CD4-positive, alpha-beta T cell treated with Interleukin-4 for 4 hours (primary cell): Measurements from ENCODE around the gene MTF2.

Source experiments
- DNase-seq: peaks from one replicate; pipeline ENCODE4 v3.0.0-alpha.2; 2020

The MTF2 gene

DNA sequence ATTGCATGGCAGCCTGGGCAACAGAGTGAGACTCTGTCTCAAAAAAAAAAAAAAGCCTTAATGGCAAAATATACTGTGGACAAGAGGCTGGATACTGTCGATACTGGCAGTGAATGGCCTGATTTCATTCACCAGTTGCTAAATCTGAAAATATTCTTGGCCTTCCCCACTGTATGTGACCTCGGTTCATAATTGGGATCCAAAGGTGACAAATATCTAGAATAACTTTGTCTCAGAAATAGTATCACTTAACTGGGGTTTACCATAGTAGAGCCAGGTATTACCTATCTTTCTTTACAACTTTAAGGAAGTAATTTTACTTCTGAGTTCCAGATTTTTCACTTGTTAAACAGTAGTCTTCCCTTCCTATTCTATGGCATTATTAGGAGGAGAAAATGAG is 8.4 kb downstream of the MTF2 start:
- no peak for DNase-seq

DNA sequence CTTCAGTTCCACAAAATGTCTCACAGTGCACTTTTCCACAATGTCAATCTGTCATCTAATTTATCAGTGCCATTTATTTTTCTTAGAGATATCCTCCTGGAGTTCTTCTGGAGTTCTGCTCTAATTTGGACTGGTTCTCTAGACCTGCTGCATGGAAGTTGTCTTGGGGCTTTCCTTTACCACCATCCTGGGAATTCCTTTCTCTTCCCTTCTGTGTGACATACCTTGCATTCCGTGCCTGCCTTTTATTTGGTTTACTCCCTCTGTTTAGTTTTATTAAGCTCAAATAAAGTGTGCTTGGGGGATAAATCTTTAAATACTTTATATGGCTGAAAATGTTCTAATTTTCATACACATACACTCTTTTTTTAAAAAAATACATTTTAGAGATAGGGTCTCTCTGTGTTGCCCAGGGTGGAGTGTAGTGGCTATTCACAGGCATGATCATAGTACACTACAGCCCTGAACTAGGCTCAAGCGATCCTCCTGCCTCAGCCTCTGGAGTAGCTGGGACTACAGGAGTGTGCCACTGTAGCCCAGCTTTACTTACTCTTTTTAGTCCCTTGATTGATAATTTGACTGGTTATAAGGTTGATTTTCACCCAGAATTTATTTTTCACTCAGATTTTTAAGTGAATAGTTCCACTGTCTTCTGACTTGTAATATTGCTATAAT is 14.4 kb downstream of the MTF2 start:
- DNase-seq: no peak

DNA sequence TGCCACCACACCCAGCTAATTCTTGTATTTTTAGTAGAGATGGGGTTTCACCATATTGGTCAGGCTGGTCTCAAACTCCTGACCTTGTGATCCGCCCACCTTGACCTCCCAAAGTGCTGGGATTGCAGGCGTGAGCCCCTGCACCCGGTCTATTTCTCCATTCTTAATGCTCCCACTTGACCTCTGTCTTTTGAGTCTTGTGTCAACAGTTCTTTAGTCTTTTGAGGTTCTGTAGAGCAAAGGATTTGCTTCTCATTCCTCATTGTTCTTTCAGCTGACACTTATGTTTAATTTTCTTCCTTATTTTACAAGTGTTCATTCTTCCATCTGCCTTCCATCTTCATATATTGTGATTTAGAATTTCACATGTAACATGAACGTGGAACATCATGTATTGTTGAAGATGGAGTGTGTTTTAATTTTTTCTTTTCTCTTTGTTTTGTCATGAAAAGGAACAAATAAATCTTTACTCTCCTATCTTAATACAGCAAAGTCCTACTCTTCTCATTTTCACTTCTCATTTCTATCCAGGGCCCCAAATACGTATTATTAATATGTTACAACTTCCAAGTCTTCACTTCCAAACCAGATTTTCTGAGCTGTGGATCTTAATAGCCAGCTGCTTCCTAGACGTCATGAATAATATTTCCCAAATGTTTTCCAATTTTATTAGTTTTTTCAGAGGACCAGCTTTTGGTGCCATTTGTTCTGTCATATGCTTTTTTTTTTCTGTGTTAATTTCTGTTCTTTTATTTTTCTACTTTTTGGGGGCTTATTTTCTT is 16.9 kb downstream of the MTF2 start:
- no peak for DNase-seq

DNA sequence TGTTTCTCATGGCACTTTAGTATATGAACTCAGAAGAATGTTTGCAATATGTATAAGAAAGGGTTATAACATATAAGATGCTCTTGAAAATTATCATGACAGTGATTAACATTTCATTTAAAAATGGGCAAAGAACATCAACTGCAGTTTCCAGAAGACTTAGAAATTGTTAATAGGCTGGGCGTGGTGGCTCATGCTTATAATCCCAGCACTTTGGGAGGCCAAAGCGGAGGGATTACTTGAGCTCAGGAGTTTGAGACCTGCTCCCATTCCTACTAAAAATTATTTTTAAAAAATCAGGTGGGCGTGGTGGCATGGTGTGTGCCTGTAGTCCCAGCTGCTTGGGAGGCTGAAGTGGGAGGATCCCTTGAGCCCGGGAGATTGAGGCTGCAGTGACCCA is 23.1 kb downstream of the MTF2 start:
- no peak for DNase-seq

DNA sequence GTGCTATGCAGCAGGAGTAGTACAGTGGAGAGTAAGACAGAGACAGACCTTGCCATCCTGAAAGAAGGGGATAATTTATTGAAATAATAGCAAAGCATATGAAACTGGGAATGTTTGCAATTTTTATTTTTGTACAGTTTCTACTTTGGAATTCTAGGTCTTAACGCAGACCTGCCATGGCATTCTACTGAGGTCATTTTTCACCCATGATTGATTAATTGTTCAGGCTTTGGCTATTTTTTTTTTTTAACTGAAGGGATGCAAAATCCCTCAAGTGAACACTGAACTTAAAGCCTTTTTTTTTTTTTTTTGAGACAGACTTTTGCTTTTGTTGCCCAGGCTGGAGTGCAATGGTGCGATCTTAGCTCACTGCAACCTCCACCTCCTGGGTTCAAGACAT is 27.1 kb downstream of the MTF2 start:
- DNase-seq: no peak

DNA sequence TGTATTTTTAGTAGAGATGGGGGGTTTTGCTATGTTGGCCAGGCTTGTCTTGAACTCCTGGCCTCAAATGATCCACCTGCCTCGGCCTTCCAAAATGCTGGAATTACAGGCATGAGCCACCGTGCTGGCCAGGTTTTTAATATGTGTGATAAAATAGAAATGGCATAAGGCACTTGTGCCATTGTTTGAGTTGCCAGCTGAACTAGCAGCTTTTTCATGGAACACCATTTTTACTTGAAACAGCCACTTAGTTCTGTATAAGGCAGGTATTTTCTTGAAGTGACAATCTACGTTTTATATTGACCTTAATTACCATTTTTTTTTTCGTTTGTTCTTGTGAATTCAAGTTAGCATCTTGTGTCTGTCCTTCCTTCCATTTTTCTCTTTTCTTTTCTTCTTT is 28.3 kb downstream of the MTF2 start:
- no peak for DNase-seq

DNA sequence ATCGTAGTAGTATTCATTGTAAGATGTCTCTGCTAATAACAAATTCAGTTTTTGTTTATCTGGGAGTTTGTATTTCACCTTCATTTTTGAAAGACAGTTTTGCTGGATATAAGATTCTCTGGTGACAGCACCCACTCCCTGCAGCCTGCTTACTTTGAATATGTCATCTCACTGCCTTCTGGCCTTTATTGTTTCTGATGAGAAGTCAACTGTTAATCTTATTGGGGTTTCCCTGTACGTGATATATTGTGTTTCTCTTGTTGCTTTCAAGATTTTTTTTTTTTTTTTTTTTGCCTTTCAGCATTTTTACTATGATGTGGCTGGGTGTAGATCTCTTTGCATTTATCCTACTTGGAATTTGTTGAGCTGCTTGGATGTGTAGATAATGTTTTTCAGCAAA is 29.3 kb downstream of the MTF2 start:
- DNase-seq: no peak

DNA sequence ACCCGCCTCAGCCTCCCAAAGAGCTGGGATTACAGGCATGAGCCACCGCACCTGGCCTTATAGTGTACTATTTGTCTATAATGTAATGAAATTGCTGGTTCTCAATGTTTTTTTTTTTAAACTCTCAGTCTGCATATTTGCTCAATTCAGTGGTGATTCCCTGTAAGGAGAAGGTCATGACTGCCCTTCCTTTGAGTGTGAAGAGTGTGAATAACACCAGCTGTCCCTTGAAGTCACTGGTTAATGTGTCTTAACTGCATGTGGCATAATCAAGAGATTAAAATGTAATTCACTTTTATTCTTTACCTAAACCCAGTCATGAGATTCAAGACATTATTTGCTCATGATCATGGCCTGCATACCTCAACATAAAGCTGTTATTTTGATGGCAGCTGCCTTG is 30.5 kb downstream of the MTF2 start:
- DNase-seq: no peak

DNA sequence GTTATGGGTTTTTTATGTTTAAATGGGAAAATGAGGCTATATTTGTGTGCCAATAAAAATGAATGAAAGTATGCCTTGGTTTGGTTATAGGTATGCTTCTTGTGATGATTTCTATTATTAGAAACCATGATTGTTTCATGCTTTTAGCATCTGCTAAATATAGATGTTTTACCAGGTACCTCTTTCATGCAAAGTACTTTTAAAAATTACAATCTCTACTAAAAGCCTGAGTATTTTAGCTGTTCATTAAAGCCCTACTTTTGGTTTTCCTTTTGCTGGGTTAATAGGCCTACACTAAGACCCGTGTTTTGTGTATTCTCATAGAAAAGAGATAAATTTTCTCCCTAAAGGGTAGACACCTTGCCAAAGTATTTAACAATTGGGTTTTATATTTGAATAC is 32.0 kb downstream of the MTF2 start:
- no peak for DNase-seq

DNA sequence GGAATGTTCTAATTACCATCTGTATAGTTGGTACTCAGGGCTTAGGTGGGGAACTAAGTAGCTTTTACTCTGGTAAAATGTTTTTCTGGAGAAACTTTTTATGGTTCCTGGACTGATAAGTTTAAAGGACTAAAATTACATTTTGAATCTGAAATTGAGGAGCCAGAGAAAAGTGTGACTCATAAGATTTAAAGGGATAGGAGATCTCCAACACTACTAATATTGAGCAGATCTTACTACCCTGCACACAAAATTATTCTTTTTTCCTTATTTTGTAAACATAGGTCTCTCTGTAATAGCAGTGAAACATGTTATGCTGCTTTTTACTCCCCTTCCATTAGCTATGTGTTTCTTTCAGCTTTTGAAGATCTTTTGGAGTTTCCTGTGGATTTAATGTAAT is 32.5 kb downstream of the MTF2 start:
- DNase-seq: no peak

DNA sequence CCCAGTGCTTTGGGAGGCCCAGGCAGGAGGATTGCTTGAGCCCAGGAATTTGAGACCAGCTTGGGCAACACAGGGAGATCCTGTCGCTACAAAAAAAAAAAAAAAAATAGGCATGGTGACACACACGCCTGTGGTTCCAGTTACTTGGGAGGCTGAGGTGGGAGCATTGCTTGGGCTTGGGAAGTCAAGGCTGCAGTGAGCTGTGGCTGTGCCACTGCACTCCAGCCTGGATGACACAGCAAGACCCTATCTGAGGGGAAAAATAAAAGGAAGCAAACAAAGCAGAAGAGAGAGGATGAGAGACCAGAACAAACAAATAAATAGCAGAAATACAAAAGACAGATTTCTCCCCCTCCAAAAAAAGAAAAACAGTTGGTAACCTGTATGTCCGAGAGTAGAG is 34.0 kb downstream of the MTF2 start:
- no peak for DNase-seq

DNA sequence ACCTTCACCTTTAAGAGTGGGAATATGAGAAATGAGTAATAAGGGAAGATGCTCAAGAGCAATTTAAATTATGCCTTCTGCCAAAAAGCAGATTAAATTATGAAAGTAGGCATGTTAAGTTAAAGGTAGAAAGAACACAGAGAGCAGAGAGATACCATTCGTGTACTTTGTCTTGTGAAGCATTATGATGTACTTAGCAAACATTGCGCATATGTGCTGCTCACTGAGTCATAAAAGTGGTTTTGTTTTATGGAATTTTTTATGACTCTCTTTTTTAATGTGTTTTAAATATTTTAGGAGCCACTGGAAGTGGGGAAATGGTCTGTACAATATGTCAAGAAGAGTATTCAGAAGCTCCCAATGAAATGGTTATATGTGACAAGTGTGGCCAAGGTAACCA is 35.3 kb downstream of the MTF2 start:
- DNase-seq: no peak

DNA sequence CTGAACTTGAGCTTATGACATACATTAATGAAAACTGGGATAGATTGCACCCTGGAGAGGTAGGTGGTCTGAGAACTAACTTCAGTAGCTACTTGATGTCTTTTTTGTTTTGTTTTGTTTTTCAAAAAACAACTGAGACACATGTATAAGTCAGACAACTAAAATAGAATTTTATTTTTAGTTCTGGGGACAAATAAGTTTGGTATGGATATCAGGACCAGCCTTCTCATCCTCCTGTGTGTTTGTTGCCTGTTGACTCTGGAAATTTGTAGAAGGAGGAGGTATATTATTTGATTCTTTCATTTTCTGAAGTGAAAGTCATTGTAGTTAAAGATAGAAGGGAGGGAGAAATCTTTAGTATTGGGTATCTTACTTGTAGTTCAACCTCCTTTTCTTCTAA is 41.5 kb downstream of the MTF2 start:
- DNase-seq: no peak

DNA sequence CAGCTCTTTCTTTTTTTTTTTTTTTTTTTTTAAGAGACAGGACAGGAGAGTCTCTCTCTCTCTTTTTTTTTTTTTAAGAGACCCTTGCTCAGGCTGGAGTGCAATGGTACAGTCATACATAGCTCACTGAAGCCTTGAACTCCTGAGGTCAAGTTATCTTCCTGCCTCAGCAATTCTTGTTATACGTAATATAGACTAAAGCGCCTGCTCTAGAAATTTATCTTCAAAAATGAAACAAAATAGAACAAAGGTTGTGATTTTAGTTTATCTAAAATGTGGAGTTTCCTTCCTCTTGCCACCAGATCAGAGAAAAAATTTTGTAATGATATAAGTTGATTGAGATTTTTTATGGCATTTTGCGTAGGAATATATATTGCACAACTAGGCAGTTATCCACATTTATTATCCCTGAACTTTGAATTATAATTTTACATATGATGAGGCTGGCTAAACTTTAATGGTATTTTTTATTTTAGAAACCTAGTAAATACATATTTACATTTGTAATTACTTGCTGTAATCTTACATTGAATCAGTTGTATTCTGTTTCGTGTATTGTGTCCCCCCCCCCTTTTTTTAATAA is 44.2 kb downstream of the MTF2 start:
- DNase-seq: no peak

DNA sequence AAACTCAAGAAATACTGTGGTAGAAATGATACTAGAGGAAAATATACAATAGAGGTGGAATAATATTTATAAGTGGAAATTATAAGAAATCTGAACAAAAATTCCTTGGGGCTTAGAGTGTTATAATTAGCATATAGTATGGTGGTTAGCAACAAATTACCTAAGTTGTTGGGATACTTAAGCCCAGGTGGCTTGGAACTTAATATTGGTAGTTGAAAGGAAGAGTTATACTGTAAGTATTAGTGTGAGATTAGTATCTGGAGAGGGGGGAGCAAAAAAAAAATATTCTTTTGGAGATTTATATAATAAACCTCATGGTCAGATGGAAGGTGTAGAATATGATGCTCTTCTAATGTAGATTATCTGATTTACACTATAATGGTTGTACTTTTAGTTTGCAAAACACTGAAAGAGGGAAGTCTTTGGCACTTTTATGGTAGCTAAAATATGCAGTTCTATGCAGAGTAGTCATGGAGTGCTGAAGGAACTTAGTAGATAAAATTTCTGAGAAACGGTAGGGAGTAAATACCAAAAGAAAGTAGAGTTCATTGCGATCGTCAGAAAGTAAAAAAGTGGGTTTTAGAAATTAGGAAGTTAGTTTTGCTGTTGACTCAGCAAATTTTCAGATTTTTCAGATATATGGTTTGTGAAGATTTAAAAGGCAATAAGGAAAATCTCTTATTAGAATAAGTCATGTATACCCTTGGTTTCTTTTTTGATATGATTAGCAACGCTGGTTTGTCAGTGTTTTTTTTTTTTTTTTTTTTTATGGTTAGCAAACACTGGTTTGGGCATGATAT is 45.7 kb downstream of the MTF2 start:
- DNase-seq: no peak

DNA sequence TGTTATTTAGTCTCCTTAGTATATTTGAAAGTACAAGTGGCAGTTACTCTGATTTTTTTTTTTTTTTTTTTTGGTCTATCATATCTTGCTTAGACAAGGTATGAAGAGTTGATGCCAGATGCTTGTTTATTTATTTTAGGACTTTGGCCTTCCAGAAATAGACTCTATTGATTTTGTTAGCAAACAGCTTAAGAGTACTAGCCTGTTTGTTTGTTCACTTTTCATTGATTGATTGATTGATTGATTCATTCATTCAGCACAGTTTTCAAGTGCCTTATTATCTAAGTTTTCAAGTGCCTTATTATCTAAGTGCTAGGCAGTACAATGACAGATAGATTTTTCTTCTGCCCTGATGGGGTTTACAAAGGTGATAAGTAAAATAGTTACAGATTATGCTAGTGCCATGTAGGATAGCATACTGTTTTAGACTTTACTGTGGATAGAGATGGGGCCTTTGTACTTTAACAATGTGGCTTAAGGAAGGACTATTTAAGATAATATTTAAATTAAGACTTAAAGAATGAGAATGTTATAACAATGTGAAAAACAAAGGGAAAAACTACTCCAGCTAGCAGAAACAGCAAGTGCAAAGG is 50.5 kb downstream of the MTF2 start:
- no peak for DNase-seq

DNA sequence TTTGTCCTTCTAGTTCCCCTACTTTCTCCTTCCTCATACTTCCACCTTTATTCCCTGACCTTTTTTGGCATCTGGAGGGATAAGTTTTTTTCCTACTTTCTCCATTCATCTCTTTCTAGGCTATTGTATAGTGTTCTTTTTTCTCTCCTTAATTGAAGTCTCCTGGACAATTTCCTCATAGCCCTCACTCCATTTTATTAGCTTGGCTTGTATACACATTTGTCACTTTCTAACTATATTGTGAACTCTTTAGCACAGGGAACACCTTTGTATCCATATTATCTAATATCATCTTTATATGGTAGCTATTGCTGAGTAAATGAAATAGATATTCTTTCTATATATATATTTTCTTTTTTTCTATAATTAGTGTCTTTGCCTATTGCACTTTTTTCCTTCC is 53.6 kb downstream of the MTF2 start:
- DNase-seq: no peak

DNA sequence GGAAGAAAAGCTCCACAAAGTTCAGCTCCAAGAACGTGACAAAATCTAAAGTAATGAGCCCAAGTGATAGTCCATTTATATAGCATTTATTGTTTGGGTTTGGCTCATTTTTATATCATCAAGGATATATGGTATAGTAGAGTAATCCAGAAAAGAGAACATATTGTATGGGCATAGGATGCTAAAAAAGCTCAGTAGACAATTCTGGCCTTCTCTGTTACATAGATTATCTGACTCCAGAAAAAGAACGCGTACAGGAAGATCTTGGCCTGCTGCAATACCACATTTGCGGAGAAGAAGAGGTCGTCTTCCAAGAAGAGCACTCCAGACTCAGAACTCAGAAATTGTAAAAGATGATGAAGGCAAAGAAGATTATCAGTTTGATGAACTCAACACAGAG is 57.4 kb downstream of the MTF2 start:
- DNase-seq: no peak

DNA sequence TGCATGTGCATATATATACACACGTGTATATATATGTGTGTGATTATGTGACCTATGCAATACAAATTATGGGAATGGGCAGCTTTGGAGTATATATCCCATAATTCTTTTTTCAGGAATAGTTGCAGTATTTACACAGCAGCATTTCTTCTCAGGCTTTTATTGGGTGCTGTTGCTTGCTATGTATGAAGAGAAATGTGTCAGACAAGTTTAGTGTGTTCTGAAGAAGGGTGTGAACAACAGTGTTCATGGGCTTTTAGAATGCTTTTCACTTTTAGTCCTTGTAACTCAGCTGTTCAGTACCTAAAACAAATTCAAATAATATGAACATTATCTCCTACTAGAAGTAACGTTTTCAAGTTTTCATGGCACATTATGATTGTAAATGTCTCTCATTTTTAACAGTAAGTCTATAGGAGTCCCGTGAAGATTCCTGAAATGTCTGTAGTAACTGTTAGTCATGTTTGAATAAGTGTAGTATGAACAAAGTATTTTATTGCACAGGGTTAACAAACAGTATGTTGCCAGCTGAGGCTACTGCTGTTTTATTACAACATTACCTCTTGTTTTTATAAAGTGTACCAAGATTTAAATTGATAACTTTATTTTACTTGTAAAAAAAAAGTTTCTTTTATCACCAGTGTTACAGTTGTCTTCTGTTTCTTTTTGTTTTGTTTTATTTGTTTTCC is 58.7 kb downstream of the MTF2 start:
- no peak for DNase-seq

DNA sequence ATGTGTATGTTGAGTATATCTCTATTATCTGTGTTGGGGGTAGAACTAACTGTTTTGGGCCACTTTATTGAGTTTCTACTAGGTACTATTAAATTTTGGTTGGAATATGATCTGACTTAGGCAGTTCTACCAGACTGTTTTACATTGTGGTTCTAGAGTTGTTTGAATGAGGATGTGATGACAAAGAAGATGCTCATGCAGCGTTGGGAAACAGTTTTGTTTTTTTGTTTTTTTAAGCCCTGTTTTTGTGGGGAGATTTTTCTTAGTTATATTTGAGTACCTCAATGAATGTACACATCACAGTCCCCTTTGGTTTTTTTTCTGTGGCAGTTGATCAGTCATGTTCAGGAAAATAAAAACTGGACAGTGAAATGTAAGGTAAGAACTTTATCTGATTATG is 61.0 kb downstream of the MTF2 start:
- DNase-seq: no peak

DNA sequence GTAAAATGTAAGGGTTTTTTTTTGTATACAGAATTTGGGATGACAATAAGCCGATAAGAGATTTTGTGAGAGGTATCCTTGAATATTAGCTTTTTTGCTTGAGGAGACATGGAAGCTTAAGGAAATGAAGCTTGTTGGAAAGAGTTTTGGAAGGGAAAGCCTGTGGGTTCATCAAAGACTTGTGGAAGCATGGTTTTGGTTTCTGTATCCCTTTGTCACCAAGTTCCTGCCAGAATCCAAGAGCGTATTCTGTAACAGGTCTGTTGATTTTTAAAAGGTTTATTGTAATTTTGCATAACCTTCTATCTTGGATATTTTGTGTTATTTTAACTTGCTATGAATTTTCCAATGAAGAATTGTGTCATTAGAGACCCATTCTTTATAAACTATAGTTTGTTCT is 63.1 kb downstream of the MTF2 start:
- DNase-seq: no peak

DNA sequence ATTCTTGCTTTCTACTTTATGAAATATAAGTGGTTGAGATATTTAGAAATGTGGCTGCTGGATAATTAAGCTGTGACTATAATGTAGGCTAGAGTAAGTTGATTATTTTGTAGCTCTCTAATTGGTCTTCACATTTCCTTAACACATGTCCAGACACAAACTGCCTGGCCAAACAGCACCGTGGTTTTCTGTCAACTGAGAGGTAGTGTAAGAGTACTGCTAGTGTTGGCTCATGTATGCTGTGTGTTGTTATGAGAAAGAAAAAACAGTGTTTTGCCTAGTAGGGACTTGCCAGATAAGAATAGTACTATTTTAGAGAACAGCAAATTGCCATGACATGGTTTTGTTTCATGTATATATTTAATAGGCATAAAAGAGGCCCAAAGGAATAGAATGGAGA is 64.1 kb downstream of the MTF2 start:
- no peak for DNase-seq

DNA sequence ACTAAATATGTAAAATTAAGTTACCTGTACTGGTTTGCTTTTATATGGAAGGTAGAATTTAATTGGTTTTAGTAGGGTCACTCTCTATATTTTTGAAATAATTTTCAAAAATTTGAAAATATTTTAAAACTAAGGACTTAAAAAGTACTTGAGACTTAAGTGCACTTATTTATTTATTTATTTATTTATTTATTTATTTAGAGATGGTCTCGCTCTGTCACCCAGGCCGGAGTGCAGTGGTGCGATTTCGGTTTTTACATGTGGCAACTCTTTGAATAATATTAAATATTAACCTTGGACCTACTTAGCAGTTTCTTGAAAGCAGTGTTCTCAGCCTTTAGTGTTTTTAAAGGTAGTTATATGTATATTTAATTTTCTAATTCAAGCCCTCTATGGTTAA is 64.7 kb downstream of the MTF2 start:
- no peak for DNase-seq
